DLD1 (cell line): ENCODE results near the gene SART1.
"Not testable (repeated sequence)": the region's sequence is repeated elsewhere in the genome, so short reads cannot be mapped to it uniquely, and the experiment has no call there.

ENCODE experiments used
- in situ Hi-C: cut with HindIII; loops from 2 replicates; pipeline ENCODE4 v1.10.0; 2017; ENCODE audit warnings: low sequenced_read_pairs

The SART1 gene

GRCh38 chr11:66014804-66015453 lies 53.4 kb downstream of the SART1 start:
- in situ Hi-C loops: no loop called here

DNA sequence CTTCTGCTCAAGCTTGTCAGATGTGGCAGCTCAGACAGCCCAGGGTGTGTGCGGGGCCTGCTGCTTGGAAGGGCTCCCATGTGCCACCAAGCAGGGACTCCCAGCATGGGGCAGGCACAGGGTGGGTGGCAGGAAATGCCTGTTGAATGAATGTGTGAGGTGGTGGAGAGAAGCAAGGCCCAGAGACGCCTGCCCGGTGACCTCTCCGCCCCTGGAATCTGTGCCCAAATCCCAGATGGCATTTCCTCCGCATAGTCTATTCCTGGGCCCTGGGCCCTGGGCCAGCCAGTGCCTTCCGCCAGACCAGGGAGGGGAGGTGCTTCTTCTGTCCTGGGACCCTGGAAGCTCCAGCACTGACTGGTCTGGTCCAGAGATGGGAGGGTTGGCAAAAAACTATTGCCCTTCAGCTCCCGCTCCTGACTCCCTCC lies 53.9 kb downstream of the SART1 start:
- in situ Hi-C loops: no loop called here

DNA sequence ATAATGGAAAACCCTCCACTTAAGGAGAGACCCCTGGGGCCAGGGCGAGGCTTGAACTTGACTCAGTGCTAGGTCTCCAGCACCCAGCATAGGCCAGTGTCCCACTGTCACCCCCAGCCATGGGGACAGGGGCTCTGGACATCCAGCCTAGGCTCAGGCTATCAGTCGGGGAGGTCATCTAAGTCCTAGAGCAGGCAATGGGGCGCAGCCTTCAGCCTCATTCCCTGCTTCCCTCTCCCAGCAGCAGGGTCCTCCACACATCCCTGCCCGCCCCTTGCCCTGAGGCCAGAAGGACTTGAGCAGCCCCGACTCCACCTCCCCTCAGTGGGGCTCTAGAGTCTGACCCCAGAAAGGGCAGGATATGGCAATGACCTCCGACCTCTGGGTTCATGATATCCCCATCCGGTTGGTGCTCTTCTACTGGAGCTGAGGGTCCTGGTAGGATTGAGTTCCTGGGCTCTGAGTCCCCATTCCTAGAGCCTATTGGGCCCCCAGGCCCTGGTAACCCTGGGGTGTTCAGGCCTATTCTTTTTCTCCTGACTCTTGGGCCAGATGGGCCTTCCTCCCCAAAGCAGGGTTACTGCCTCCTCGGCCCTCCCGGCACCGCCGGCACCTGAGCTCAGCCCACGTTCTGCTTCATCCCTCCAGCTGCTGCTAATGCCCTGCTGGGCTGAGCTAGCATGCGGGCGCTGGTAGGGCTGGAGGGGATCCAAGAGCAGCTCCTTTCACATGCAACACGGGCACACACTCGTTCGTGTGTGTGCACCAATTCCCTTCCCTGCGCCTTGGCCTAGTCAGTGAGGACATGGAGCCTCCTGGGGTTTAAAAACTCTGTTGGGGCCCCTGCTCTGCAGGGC lies 54.6 kb downstream of the SART1 start:
- in situ Hi-C loops: no loop called here

- in situ Hi-C loops: no loop called here
Observed at GRCh38 chr11:66016793-66017177, 55.3 kb downstream of the SART1 start.

DNA sequence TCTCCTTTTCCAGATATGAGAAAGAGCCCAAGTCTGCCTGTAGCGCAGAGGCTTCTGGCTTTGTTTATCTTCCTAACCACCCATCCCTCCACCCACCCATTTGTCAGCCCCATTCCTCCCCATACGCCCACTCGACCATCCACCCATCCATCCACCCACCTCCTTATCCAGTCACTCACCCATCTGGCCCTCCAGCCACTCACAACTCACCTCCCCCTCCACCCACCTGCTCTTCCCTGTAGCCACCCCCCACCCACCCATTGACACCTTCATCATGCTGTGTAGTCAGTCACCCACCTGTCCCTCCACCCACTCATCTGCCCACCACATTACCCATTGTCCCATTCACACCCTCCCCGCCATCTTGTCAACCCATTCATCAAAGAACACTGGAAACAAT lies 55.8 kb downstream of the SART1 start:
- in situ Hi-C loops: no loop called here

DNA sequence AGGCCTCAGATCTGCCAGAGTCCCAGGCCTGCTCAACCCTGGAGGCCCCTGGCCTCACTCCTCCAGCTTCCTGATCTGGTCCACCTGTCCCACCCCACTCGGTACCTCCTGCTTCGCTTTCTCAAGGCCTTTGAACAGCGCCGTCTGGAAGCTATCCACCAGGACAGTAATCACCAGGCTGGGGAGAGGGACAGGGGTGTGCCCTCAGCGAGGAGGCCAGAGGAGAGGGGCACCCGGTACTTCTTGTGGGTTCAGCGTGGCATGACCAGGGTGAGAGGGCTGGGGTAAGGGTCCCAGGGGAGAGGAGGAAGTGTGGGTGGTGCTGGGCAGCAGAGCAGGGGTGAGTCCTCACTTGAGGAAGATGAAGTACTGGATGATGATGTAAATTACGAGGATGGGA lies 58.7 kb downstream of the SART1 start:
- in situ Hi-C loops: no loop called here

DNA sequence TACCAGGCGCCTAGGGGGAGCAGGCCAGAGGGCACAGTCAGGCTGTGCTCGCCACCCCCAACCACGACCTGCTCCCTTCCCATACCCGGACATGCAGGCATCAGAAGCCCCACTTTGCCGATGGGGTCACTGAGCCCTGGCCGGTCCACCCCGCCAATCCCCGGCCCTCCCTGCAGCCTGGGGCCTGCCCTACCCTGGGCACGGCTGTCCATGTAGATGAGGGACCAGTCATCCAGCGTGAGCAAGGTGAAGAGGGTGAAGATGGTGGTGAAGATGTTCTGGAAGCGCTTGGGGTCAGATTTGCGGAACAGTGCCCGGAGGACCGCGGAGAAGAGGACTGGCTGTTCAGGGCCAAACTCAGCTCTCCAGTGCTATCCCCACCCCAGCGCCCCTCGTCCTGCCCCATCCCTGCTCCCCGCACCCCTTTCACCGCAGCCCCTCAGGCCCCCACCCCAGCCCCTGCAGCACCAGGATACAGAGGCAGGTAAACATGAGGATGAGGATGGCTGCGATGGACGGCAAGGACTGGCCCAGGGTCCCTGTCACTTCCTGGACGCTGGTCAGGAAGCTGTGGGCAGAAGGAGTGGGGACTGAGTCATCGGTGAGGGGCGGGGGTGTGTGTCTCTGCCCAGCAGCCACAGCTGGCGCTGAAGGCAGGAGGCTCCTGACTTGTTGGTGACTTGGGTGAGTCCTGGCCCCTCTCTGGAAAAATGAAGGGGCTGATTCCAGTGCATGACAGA lies 59.3 kb downstream of the SART1 start:
- in situ Hi-C loops: no loop called here

DNA sequence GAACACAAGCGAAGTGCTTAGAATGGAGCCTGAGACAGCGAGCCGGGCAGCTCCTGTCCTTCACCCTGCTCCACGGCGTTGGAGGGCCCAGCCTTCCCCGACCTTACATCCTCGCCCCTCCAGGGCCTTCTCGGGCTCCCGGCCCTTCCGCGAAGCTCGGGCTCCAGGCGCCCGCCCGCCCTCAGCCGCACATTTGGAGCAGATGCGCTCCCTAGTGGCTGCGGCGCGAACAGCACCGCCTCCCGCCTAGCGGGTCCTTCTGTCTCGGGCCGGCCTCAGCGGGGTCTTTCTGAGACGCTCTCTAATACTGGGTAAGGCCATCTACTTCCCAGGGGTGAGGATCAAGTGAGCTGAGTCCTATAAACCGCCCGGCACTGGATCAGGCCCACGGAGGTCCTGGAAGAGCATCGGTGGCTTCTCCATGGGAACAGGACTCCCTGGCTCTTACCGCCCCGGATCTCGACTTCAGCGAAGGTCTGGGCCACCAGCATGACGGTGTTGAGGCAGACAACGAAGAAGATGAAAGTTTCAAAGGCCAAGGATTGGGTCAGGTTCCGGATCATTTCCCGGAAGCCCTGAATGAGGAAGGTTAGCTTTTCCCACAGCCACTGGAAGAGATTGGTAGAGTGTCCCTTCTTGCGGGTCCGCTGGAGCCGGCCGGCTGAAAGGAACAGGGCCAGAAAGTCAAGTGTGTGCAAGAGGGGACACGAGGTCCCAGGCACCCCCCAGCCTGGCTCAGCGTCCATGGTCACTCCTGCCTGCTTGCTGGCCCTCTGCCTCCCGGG lies 61.1 kb downstream of the SART1 start:
- in situ Hi-C loops: no loop called here

- in situ Hi-C loops: not testable (repeated sequence)
Observed at GRCh38 chr11:66023186-66023440, 61.6 kb downstream of the SART1 start.

- in situ Hi-C loops: no loop called here
Observed at GRCh38 chr11:66026017-66026529, 64.5 kb downstream of the SART1 start, which contains the start of gene CATSPER1. TSS of gene CATSPER1 (minus strand) at chr11:66026479. CDS start at chr11:66026379, 100 bp downstream.
